ENCODE measurements around the gene RABGGTA. TPM values are rescaled to one million over a fixed set of nuclear protein-coding genes. Genes with fewer than 3 reads are reported as not detected.
A peak's percentile ranks its signal among the peaks of the same experiment; 100 is the strongest.

RABGGTA gene
- total RNA-seq, 2 experiments from 2014 or later, result 37.6 to 42.7 TPM

- H3K4me3 Mint-ChIP-seq, result no peak overlapping the region
- TF ChIP-seq, protein P1, sequence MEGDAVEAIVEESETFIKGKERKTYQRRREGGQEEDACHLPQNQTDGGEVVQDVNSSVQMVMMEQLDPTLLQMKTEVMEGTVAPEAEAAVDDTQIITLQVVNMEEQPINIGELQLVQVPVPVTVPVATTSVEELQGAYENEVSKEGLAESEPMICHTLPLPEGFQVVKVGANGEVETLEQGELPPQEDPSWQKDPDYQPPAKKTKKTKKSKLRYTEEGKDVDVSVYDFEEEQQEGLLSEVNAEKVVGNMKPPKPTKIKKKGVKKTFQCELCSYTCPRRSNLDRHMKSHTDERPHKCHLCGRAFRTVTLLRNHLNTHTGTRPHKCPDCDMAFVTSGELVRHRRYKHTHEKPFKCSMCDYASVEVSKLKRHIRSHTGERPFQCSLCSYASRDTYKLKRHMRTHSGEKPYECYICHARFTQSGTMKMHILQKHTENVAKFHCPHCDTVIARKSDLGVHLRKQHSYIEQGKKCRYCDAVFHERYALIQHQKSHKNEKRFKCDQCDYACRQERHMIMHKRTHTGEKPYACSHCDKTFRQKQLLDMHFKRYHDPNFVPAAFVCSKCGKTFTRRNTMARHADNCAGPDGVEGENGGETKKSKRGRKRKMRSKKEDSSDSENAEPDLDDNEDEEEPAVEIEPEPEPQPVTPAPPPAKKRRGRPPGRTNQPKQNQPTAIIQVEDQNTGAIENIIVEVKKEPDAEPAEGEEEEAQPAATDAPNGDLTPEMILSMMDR (IDR thresholded peaks at IDR 0.05), result no peak
- no peaks in the 10 kb centered on the region for H3K9me3 Mint-ChIP-seq
- CTCF ChIA-PET, result interaction anchor here (1.6 to 28.2 kb wide), 8 partner anchors 10 to 658 kb away, joined by 5 to 873 read pairs (median 18); partner anchors contain the start of genes CIDEB, DHRS1, GMPR2 and MDP1
- H3K27ac Mint-ChIP-seq, result no peak overlapping the region
- H3K27me3 Mint-ChIP-seq, result no peaks in the 10 kb centered on the region
- POLR2A ChIA-PET, result interaction anchor here (0.6 to 2.7 kb wide), 12 partner anchors 9 to 53 kb away, joined by 3 to 17 read pairs (median 3); partner anchors contain the start of genes DHRS1, LTB4R, NOP9 and RABGGTA
- intact Hi-C loops (cut with micrococcal nuclease), result no loop called here
- H3K36me3 Mint-ChIP-seq (ENCODE audit: low read depth), result peaks cover 19% of the 10 kb centered on the region
- no peak for DNase-seq
- ATAC-seq, result no peak
- peaks cover 18% of the 10 kb centered on the region for H3K4me1 Mint-ChIP-seq (ENCODE audit: low read depth)
Observed at GRCh38 chr14:24290746-24291145, 19.3 kb upstream of the RABGGTA start.

DNA sequence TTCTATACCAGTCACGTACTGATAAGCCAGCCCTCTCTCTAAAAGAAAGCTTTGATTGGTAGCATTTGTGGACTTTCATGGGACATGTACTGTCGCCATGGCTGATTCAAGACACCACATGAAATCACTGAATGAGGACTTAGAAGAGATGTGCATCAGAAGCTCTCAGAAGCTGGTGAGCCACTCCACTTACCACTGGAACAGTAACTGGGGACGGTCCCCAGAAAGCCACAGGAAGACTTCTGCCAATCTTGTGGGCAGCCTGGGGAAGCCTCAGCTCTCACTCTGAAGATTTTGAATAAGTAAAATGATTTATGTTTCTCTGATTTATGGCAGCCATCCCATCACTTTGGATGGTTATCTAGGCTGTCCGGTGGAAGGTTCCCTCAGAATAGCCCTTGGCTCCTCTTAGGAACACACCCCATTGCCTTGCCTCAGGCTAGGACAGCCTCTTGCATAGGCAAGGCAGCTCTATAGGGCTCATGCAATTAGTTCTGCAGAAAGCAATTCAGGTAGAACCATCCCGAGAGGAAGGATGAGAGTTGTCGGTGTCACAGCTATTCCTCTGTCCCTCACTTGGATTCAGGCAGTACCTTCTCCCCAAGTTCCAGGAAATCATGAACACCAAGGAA lies 18.4 kb upstream of the RABGGTA start:
- Mint-ChIP-seq H3K27me3 (no peaks in the 10 kb centered on the region), H3K27ac (peak overlapping the region; percentile 40), H3K9me3 (no peaks in the 10 kb centered on the region), H3K4me1 (ENCODE audit: low read depth) (peaks cover 21% of the 10 kb centered on the region), H3K36me3 (ENCODE audit: low read depth) (peaks cover 16% of the 10 kb centered on the region), H3K4me3 (no peak overlapping the region)
- ATAC-seq, result peak; percentile 96
- POLR2A ChIA-PET, result interaction anchor here (0.6 to 2.7 kb wide), 17 partner anchors 9 to 105 kb away, joined by 3 to 17 read pairs (median 3); partner anchors contain the start of genes DHRS1, LTB4R, NOP9 and RABGGTA
- intact Hi-C loops (cut with micrococcal nuclease), result no loop called here
- DNase-seq, result peak; percentile 91
- CTCF ChIA-PET, result interaction anchor here (1.0 to 28.2 kb wide), 10 partner anchors 10 to 142 kb away, joined by 3 to 873 read pairs (median 10); partner anchors contain the start of genes CIDEB, DHRS1, GMPR2 and IRF9
- TF ChIP-seq, protein P1 (IDR thresholded peaks at IDR 0.05), result no peak

DNA sequence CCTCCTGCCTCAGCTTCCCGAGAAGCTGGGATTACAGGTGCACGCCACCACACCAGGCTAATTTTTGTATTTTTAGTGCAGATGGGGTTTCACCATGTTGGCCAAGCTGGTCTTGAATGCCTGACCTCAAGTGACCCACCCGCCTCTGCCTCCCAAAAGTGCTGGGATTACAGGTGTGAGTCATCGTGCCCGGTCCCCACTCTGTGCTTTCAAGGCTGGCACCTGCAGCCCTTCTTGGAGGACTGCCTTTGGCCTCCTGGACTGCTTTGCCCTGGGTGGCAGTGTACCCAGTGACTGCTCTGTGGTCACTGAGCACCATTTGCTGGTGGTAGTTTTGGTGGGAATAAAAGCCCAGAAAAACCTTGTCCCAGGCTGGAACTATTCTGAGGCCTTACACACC lies 15.6 kb upstream of the RABGGTA start:
- Mint-ChIP-seq H3K27me3 (no peaks in the 10 kb centered on the region), H3K36me3 (ENCODE audit: low read depth) (peaks cover 16% of the 10 kb centered on the region), H3K9me3 (no peaks in the 10 kb centered on the region), H3K4me1 (ENCODE audit: low read depth) (peaks cover 21% of the 10 kb centered on the region), H3K4me3 (no peak overlapping the region), H3K27ac (no peak overlapping the region)
- CTCF ChIA-PET, result interaction anchor here (1.0 to 28.2 kb wide), 4 partner anchors 10 to 41 kb away, joined by 3 to 873 read pairs (median 6); partner anchors contain the start of genes GMPR2, NEDD8, RABGGTA and TINF2
- intact Hi-C loops (cut with micrococcal nuclease), result no loop called here
- TF ChIP-seq, protein P1 (IDR thresholded peaks at IDR 0.05), result no peak
- ATAC-seq (no peak), DNase-seq (no peak)
- POLR2A ChIA-PET, result interaction anchor here (1.1 kb wide), 1 partner anchor 13 kb away, joined by 4 read pairs; the partner anchor contains the start of genes DHRS1 and NOP9

- ChIA-PET POLR2A (interaction anchor here (1.2 to 2.0 kb wide), 2 partner anchors 11 to 15 kb away, joined by 5 to 8 read pairs; partner anchors contain the start of gene RABGGTA), CTCF (interaction anchor here (2.2 kb wide), 1 partner anchor 12 kb away, joined by 10 read pairs; no protein-coding TSS in a partner anchor)
- TF ChIP-seq, protein P1 (IDR thresholded peaks at IDR 0.05), result no peak
- Mint-ChIP-seq H3K27ac (no peak overlapping the region), H3K4me3 (no peak overlapping the region), H3K9me3 (no peaks in the 10 kb centered on the region), H3K4me1 (ENCODE audit: low read depth) (peaks cover 21% of the 10 kb centered on the region), H3K27me3 (no peaks in the 10 kb centered on the region), H3K36me3 (ENCODE audit: low read depth) (peaks cover 5% of the 10 kb centered on the region)
- intact Hi-C loops (cut with micrococcal nuclease), result no loop called here
- DNase-seq, result no peak
- ATAC-seq, result no peak
Observed at GRCh38 chr14:24285351-24285750, 14.0 kb upstream of the RABGGTA start.

All from activated CD8-positive, alpha-beta T cell treated with anti-CD3 and anti-CD28 coated beads for 36 hours (primary cell).